H9 (cell line): ENCODE data around the gene CLIC3. TPM values are rescaled to one million over a fixed set of nuclear protein-coding genes. Genes with fewer than 3 reads are reported as not detected.

Source experiments
- DNase-seq: peaks from one replicate; pipeline ENCODE4 v3.0.0-alpha.2; 2017
- H2AFZ ChIP-seq: one replicate; pipeline ENCODE4 v1.6.1; 2013; ENCODE audit warnings: mild to moderate bottlenecking, low read length, control low read depth, moderate library complexity
- H2AK5ac ChIP-seq: 2 replicates; pipeline ENCODE4 v1.6.1; 2013; ENCODE audit warnings: low read length, control low read depth, mixed read lengths; ENCODE audit not compliant: insufficient read length
- H2BK120ac ChIP-seq: one replicate; pipeline ENCODE4 v1.6.1; 2013; ENCODE audit warnings: low read depth, mild to moderate bottlenecking, low read length, control low read depth, inconsistent platforms; ENCODE audit not compliant: poor library complexity, severe bottlenecking
- H2BK12ac ChIP-seq: 2 replicates; pipeline ENCODE4 v1.6.1; 2013; ENCODE audit warnings: low read length, control low read depth, mixed read lengths, low read depth; ENCODE audit not compliant: insufficient read length
- H2BK15ac ChIP-seq: 2 replicates; pipeline ENCODE4 v1.6.1; 2013; ENCODE audit warnings: low read depth, low read length, control low read depth
- H2BK20ac ChIP-seq: one replicate; pipeline ENCODE4 v1.6.1; 2013; ENCODE audit warnings: low read depth, mild to moderate bottlenecking, low read length, control low read depth, inconsistent platforms; ENCODE audit not compliant: poor library complexity, severe bottlenecking
- H2BK5ac ChIP-seq: 2 replicates; pipeline ENCODE4 v1.6.1; 2013; ENCODE audit warnings: low read length, control low read depth, mixed read lengths; ENCODE audit not compliant: insufficient read length
- H3K14ac ChIP-seq: 2 replicates; pipeline ENCODE4 v1.6.1; 2013; ENCODE audit warnings: low read length, control low read depth; ENCODE audit not compliant: insufficient read depth
- H3K18ac ChIP-seq: 2 replicates; pipeline ENCODE4 v1.6.1; 2013; ENCODE audit warnings: low read depth, mild to moderate bottlenecking, mixed read lengths, low read length, control low read depth; ENCODE audit not compliant: insufficient read length
- H3K23ac ChIP-seq: 2 replicates; pipeline ENCODE4 v1.6.1; 2013; ENCODE audit warnings: low read length, control low read depth, mixed read lengths, low read depth; ENCODE audit not compliant: insufficient read length
- H3K23me2 ChIP-seq: 2 replicates; pipeline ENCODE4 v1.6.1; 2013; ENCODE audit warnings: low read depth, mild to moderate bottlenecking, mixed read lengths, low read length, control low read depth; ENCODE audit not compliant: insufficient read length, poor library complexity, severe bottlenecking
- H3K27ac ChIP-seq: 2 replicates; pipeline ENCODE4 v1.5.1; 2013; ENCODE audit warnings: low read length, control low read depth, mixed read lengths, low read depth; ENCODE audit not compliant: insufficient read length
- H3K27me3 ChIP-seq: 2 replicates; pipeline ENCODE4 v1.6.1; 2013; ENCODE audit warnings: low read length, control low read depth, inconsistent platforms; ENCODE audit not compliant: insufficient read depth
- H3K4ac ChIP-seq: 2 replicates; pipeline ENCODE4 v1.6.1; 2013; ENCODE audit warnings: low read depth, mild to moderate bottlenecking, control low read depth, inconsistent platforms, low read length, moderate library complexity
- H3K4me1 ChIP-seq: 2 replicates; pipeline ENCODE4 v1.6.1; 2013; ENCODE audit warnings: low read length, control low read depth, inconsistent platforms; ENCODE audit not compliant: insufficient read depth
- H3K4me2 ChIP-seq: 2 replicates; pipeline ENCODE4 v1.6.1; 2013; ENCODE audit warnings: low read length, control low read depth, mixed read lengths; ENCODE audit not compliant: insufficient read length, insufficient read depth
- H3K56ac ChIP-seq: 2 replicates; pipeline ENCODE4 v1.6.1; 2013; ENCODE audit warnings: low read depth, mild to moderate bottlenecking, mixed read lengths, low read length, control low read depth; ENCODE audit not compliant: insufficient read length
- H3K79me1 ChIP-seq: 2 replicates; pipeline ENCODE4 v1.6.1; 2013; ENCODE audit warnings: low read depth, mild to moderate bottlenecking, moderate library complexity, low read length, control low read depth, inconsistent platforms; ENCODE audit not compliant: insufficient read depth, poor library complexity, severe bottlenecking
- H3K79me2 ChIP-seq: 2 replicates; pipeline ENCODE4 v1.6.1; 2013; ENCODE audit warnings: low read length, control low read depth, inconsistent platforms; ENCODE audit not compliant: insufficient read depth
- H3K9ac ChIP-seq: 2 replicates; pipeline ENCODE4 v1.6.1; 2013; ENCODE audit warnings: low read length, control low read depth, mixed read lengths; ENCODE audit not compliant: insufficient read length; ENCODE audit errors: extremely low read depth
- H3K9me3 ChIP-seq: one replicate; pipeline ENCODE4 v1.6.1; 2013; ENCODE audit warnings: low read depth, low read length, inconsistent platforms; ENCODE audit not compliant: control insufficient read depth
- H3T11ph ChIP-seq: one replicate; pipeline ENCODE4 v1.6.1; 2013; ENCODE audit warnings: mild to moderate bottlenecking, low read length, control low read depth, inconsistent platforms
- H4K20me1 ChIP-seq: one replicate; pipeline ENCODE4 v1.6.1; 2013; ENCODE audit not compliant: control insufficient read depth, insufficient read length, insufficient read depth
- H4K5ac ChIP-seq: 2 replicates; pipeline ENCODE4 v1.6.1; 2013; ENCODE audit warnings: low read depth, mild to moderate bottlenecking, mixed read lengths, low read length, control low read depth; ENCODE audit not compliant: insufficient read length
- H4K8ac ChIP-seq: replicated peaks from 2 replicates; pipeline ENCODE4 v1.6.1; 2013; ENCODE audit warnings: low read length, control low read depth, mixed read lengths, low read depth; ENCODE audit not compliant: insufficient read length
- H4K91ac ChIP-seq: 2 replicates; pipeline ENCODE4 v1.6.1; 2013; ENCODE audit warnings: low read depth, mild to moderate bottlenecking, moderate library complexity, mixed read lengths, low read length, control low read depth; ENCODE audit not compliant: insufficient read length
- H3K27ac Mint-ChIP-seq, 3 experiments: 2 replicates in 2 of 3; 3 replicates in 1 of 3; pipeline ENCODE4 v1.8.0; 2020 to 2021; ENCODE audit warnings: mixed read lengths in 3 of 3, mild to moderate bottlenecking in 1 of 3, moderate library complexity in 1 of 3
- H3K27me3 Mint-ChIP-seq: 2 replicates; pipeline ENCODE4 v1.8.0; 2021; ENCODE audit warnings: low read depth, mild to moderate bottlenecking, moderate library complexity, mixed read lengths
- H3K36me3 Mint-ChIP-seq, 3 experiments: 2 replicates in 2 of 3; 3 replicates in 1 of 3; pipeline ENCODE4 v1.8.0; 2020 to 2021; ENCODE audit warnings: low read depth in 3 of 3, mixed read lengths in 3 of 3; ENCODE audit not compliant: insufficient read depth in 1 of 3
- H3K4me1 Mint-ChIP-seq, 2 experiments: 2 replicates each; pipeline ENCODE4 v1.8.0; 2020; ENCODE audit warnings: mixed read lengths in 2 of 2
- H3K4me3 Mint-ChIP-seq, 2 experiments: 2 replicates in 1 of 2; 3 replicates in 1 of 2; pipeline ENCODE4 v1.8.0; 2020 to 2021; ENCODE audit warnings: mild to moderate bottlenecking in 2 of 2, mixed read lengths in 2 of 2, moderate library complexity in 1 of 2
- H3K9me3 Mint-ChIP-seq, 2 experiments: 2 replicates in 1 of 2; 3 replicates in 1 of 2; pipeline ENCODE4 v1.8.0; 2020; ENCODE audit warnings: mild to moderate bottlenecking in 2 of 2, mixed read lengths in 2 of 2, moderate library complexity in 1 of 2
- WGBS: extraction: QIAGEN DNeasy Blood & Tissue Kit; methylation state at CpG from one replicate; pipeline ENCODE4 v1.1.7; 2013; ENCODE audit warnings: missing lambda C conversion rate, low lambda C conversion rate, mixed read lengths; ENCODE audit not compliant: insufficient read length; ENCODE audit errors: extremely low coverage; 5-methylcytosine and 5-hydroxymethylcytosine counted together
- total RNA-seq: library from RNA; stranded (reverse); gene quantifications from 2 replicates; pipeline ENCODE4 v1.2.1, GENCODE V29; 2021
- TF ChIP-seq, protein P1 (sequence below): fragments of 200-600 bp; sonication (generic); conservative IDR thresholded peaks from 3 replicates; pipeline ENCODE4 v1.8.0; 2021; ENCODE audit warnings: antibody characterized with exemption, mild to moderate bottlenecking

CLIC3 gene
- total RNA-seq, 1 experiment from 2014 or later = 0.31 TPM

DNA sequence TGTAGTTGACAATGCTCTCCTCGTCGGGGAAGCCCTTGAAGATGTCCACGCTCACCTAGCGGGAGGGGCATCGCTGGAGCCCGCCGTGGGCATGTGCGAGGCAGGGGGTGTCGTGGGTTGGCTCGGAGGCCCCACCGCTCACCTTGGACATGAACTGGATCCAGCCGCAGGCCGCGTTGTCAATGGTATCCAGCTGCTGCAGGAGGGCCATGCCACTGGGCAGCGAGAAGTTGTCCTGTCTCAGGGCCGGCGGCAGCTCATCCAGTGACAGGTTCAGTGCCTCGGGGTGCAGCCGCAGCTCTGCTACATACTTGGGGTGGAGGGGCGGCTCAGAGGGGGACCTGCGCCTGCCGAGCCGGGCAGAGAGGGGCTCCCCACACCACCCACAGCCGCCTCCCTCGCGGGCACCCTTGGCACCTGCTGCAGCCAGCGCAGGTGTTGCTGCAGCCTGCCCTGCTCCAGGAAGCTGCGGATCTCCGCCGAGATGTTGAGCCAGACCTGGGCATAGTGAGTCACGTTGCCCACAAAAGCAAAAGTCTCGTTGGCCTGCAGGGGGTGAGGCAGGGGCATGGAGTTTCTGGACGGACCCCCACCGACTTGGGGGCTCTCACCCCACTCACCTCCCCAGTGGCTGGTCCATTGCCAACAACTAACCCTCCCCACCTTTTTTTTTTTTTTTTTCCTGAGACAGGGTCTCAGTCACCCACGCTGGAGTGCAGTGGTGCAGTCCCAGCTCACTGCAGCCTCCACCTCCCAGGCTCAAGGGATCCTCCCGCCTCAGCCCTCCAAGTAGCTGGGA is 22.6 kb upstream of the CLIC3 start:
- Histone ChIP-seq H3K79me1 (no peaks in the 10 kb centered on the region), H3K4me1 (no peaks in the 10 kb centered on the region), H2BK20ac (no peak overlapping the region), H3K4me2 (no peak overlapping the region), H3K79me2 (no peaks in the 10 kb centered on the region), H3K14ac (no peak overlapping the region; the same call in 1 of the 2 replicates), H3K4ac (no peak overlapping the region), H3K9me3 (no peaks in the 10 kb centered on the region), H3K9ac (no peak overlapping the region), H3K23me2 (no peaks in the 10 kb centered on the region), H4K5ac (no peak overlapping the region), H3K56ac (no peak overlapping the region), H4K8ac (no peak overlapping the region), H2BK12ac (no peak overlapping the region), H3K27me3 (no peaks in the 10 kb centered on the region), H2BK5ac (no peak overlapping the region), H3K18ac (no peak overlapping the region), H2AK5ac (no peak overlapping the region), H3T11ph (no peak overlapping the region), H3K23ac (no peak overlapping the region), H3K27ac (no peak overlapping the region), H2AFZ (no peak overlapping the region), H4K91ac (no peak overlapping the region), H2BK15ac (no peak overlapping the region), H2BK120ac (no peak overlapping the region), H4K20me1 (no peaks in the 10 kb centered on the region)
- H3K4me1 Mint-ChIP-seq = peaks cover 2 to 9% of the 10 kb centered on the region in 2 experiments; a peak in 3 of 4 replicates
- no peak overlapping the region for H3K4me3 Mint-ChIP-seq
- WGBS = no CpG with 5 or more reads among the region's 36 CpGs
- TF ChIP-seq, protein P1, sequence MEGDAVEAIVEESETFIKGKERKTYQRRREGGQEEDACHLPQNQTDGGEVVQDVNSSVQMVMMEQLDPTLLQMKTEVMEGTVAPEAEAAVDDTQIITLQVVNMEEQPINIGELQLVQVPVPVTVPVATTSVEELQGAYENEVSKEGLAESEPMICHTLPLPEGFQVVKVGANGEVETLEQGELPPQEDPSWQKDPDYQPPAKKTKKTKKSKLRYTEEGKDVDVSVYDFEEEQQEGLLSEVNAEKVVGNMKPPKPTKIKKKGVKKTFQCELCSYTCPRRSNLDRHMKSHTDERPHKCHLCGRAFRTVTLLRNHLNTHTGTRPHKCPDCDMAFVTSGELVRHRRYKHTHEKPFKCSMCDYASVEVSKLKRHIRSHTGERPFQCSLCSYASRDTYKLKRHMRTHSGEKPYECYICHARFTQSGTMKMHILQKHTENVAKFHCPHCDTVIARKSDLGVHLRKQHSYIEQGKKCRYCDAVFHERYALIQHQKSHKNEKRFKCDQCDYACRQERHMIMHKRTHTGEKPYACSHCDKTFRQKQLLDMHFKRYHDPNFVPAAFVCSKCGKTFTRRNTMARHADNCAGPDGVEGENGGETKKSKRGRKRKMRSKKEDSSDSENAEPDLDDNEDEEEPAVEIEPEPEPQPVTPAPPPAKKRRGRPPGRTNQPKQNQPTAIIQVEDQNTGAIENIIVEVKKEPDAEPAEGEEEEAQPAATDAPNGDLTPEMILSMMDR = no peak
- H3K27ac Mint-ChIP-seq = no peak overlapping the region
- no peak for DNase-seq
- peaks cover 4 to 13% (median 6%) of the 10 kb centered on the region in 3 experiments; a peak in 4 of 7 replicates for H3K36me3 Mint-ChIP-seq
- H3K9me3 Mint-ChIP-seq = no peaks in the 10 kb centered on the region
- H3K27me3 Mint-ChIP-seq = no peaks in the 10 kb centered on the region
